IMR-90 (cell line): ENCODE results near the gene RPTOR. TPM values are rescaled to one million over a fixed set of nuclear protein-coding genes. Genes with fewer than 3 reads are reported as not detected.

ENCODE experiments used
- ATAC-seq: fragments of 200-7000 bp; cut with Tn5 transposase; 2 replicates; pipeline ENCODE4 v1.9.1; 2020; ENCODE audit warnings: low read depth, mild to moderate bottlenecking, moderate library complexity
- BruUV-seq: library from RNA; stranded (reverse); fragments of 400-500 nt; replicated peaks from 2 replicates; lab custom pipeline; 2021; lab: Mats Ljungman, UMichigan
- CTCF ChIA-PET: fragments of 300-600 bp; formaldehyde crosslinking; extraction: SDS; loops from one replicate; lab custom pipeline; 2021; ENCODE audit warnings: antibody characterized with exemption; lab: Yijun Ruan, JAX
- POLR2A ChIA-PET: fragments of 300-600 bp; sonication (Branson Sonifier 250); formaldehyde crosslinking; loops from one replicate; lab custom pipeline; 2022; ENCODE audit warnings: antibody characterized with exemption; ENCODE audit not compliant: unreplicated experiment; lab: Charles Lee
- DNase-seq: peaks from one replicate; pipeline ENCODE4 v3.0.0; 2013
- H2AFZ ChIP-seq: replicated peaks from 2 replicates; pipeline ENCODE3; 2013; ENCODE audit warnings: low read length, mild to moderate bottlenecking; ENCODE audit not compliant: poor library complexity
- H2AK5ac ChIP-seq: 2 replicates; pipeline ENCODE4 v1.6.1; 2013; ENCODE audit warnings: low read depth, low read length, inconsistent platforms
- H2AK9ac ChIP-seq: replicated peaks from 2 replicates; pipeline ENCODE3; 2013; ENCODE audit warnings: mild to moderate bottlenecking, low read depth, low read length, moderate library complexity; ENCODE audit not compliant: poor library complexity
- H2BK120ac ChIP-seq: 2 replicates; pipeline ENCODE4 v1.6.1; 2013; ENCODE audit warnings: low read depth, low read length, inconsistent platforms
- H2BK15ac ChIP-seq: 3 replicates; pipeline ENCODE4 v1.6.1; 2013; ENCODE audit warnings: low read depth, low read length, inconsistent platforms
- H2BK20ac ChIP-seq: 2 replicates; pipeline ENCODE4 v1.6.1; 2013; ENCODE audit warnings: low read depth, mild to moderate bottlenecking, inconsistent platforms, low read length, moderate library complexity
- H2BK5ac ChIP-seq: 2 replicates; pipeline ENCODE4 v1.6.1; 2013; ENCODE audit warnings: mild to moderate bottlenecking, low read depth, low read length, inconsistent platforms; ENCODE audit not compliant: poor library complexity, severe bottlenecking
- H3K14ac ChIP-seq: replicated peaks from 2 replicates; pipeline ENCODE4 v1.6.1; 2013; ENCODE audit warnings: low read depth, low read length, inconsistent platforms
- H3K18ac ChIP-seq: 2 replicates; pipeline ENCODE4 v1.6.1; 2013; ENCODE audit warnings: low read depth, low read length, control low read depth
- H3K23ac ChIP-seq: 2 replicates; pipeline ENCODE4 v1.6.1; 2013; ENCODE audit warnings: low read depth, low read length, inconsistent platforms
- H3K27ac ChIP-seq: 2 replicates; pipeline ENCODE4 v1.5.1; 2013; ENCODE audit warnings: mild to moderate bottlenecking, control low read depth, low read length; ENCODE audit not compliant: insufficient read depth
- H3K27me3 ChIP-seq: 2 replicates; pipeline ENCODE4 v1.6.1; 2013; ENCODE audit warnings: low read length; ENCODE audit not compliant: control insufficient read depth, insufficient read depth
- H3K36me3 ChIP-seq: 2 replicates; pipeline ENCODE4 v1.6.1; 2013; ENCODE audit warnings: low read length, mixed read lengths; ENCODE audit not compliant: control insufficient read depth, insufficient read depth
- H3K4ac ChIP-seq: 2 replicates; pipeline ENCODE4 v1.6.1; 2013; ENCODE audit warnings: low read depth, low read length, inconsistent platforms
- H3K4me1 ChIP-seq: 2 replicates; pipeline ENCODE4 v1.6.1; 2013; ENCODE audit warnings: low read length, mixed read lengths; ENCODE audit not compliant: control insufficient read depth, insufficient read depth
- H3K4me2 ChIP-seq: 2 replicates; pipeline ENCODE4 v1.6.1; 2013; ENCODE audit warnings: low read depth, mild to moderate bottlenecking, control low read depth, low read length, moderate library complexity
- H3K4me3 ChIP-seq: 2 replicates; pipeline ENCODE4 v1.5.1; 2013; ENCODE audit warnings: low read depth, mild to moderate bottlenecking, control low read depth, low read length, moderate library complexity; ENCODE audit not compliant: insufficient read depth
- H3K56ac ChIP-seq: 2 replicates; pipeline ENCODE4 v1.6.1; 2013; ENCODE audit warnings: low read length, inconsistent platforms; ENCODE audit not compliant: insufficient read depth; ENCODE audit errors: extremely low read depth
- H3K79me1 ChIP-seq, 2 experiments: 2 replicates each; pipeline ENCODE4 v1.6.1; 2013; ENCODE audit warnings: low read length in 2 of 2, inconsistent platforms in 1 of 2, low read depth in 1 of 2
- H3K9ac ChIP-seq: 2 replicates; pipeline ENCODE4 v1.6.1; 2013; ENCODE audit warnings: low read depth, low read length, control low read depth
- H3K9me1 ChIP-seq: 2 replicates; pipeline ENCODE4 v1.6.1; 2013; ENCODE audit warnings: low read length, inconsistent platforms; ENCODE audit not compliant: insufficient read depth
- H3K9me3 ChIP-seq: 2 replicates; pipeline ENCODE4 v1.6.1; 2013; ENCODE audit warnings: low read length; ENCODE audit not compliant: control insufficient read depth, insufficient read depth
- H4K20me1 ChIP-seq: 2 replicates; pipeline ENCODE4 v1.6.1; 2013; ENCODE audit warnings: low read length, inconsistent platforms; ENCODE audit not compliant: insufficient read depth
- H4K5ac ChIP-seq: 2 replicates; pipeline ENCODE4 v1.6.1; 2013; ENCODE audit warnings: mild to moderate bottlenecking, low read depth, low read length, control low read depth
- H4K8ac ChIP-seq, 2 experiments: 2 replicates each; pipeline ENCODE4 v1.6.1; 2013; ENCODE audit warnings: low read depth in 2 of 2, low read length in 2 of 2, control low read depth in 1 of 2, inconsistent platforms in 1 of 2
- H4K91ac ChIP-seq: 2 replicates; pipeline ENCODE4 v1.6.1; 2013; ENCODE audit warnings: low read depth, low read length, inconsistent platforms; ENCODE audit not compliant: insufficient read depth
- CHD1 ChIP-seq: IDR thresholded peaks from 2 replicates; pipeline ENCODE4 v1.6.1; 2012; ENCODE audit warnings: low read depth, low read length, improper control_type of control experiment
- RCOR1 ChIP-seq: IDR thresholded peaks from 2 replicates; pipeline ENCODE4 v1.6.1; 2012; ENCODE audit warnings: mild to moderate bottlenecking, low read length, improper control_type of control experiment; ENCODE audit not compliant: insufficient replicate concordance
- WGBS, 2 experiments: methylation state at CpG; one replicate each; pipeline versions ENCODE4 v1.1.5 to v1.1.7; 2013; ENCODE audit warnings: missing lambda C conversion rate in 2 of 2; ENCODE audit not compliant: insufficient read length in 1 of 2; ENCODE audit errors: extremely low coverage in 2 of 2; 5-methylcytosine and 5-hydroxymethylcytosine counted together
- dilution Hi-C: fragments of 300-500 bp; cut with HindIII; formaldehyde crosslinking; loops from one replicate; pipeline ENCODE4 v1.14.3; 2018; ENCODE audit warnings: low sequenced_read_pairs; ENCODE audit not compliant: unreplicated experiment
- in situ Hi-C: fragments of 300-500 bp; cut with MboI; formaldehyde crosslinking; loops from 3 replicates; pipeline ENCODE4 v1.14.3; 2019; ENCODE audit warnings: low sequenced_read_pairs, inconsistent platforms, mixed read lengths
- intact Hi-C: fragments of 100-400 bp; cut with micrococcal nuclease; formaldehyde crosslinking; loops from 2 replicates; pipeline ENCODE4 v1.10.0; 2022
- polyA plus RNA-seq, 3 experiments: library from polyadenylated mRNA; depleted of rRNA; stranded (reverse); fragments of >200 nt; gene quantifications; 2 replicates each; pipeline ENCODE4 v1.2.3, GENCODE V29; 2012; ENCODE audit warnings: low replicate concordance in 1 of 3
- total RNA-seq: library from RNA; depleted of rRNA; stranded (reverse); fragments of >200 nt; gene quantifications from 2 replicates; pipeline ENCODE4 v1.2.3, GENCODE V29; 2012
- TF ChIP-seq, protein P1 (sequence below): fragments of 150-350 bp; IDR thresholded peaks from 2 replicates; pipeline ENCODE4 v1.6.1; 2016; ENCODE audit warnings: low read depth, mild to moderate bottlenecking, low read length, moderate library complexity, borderline replicate concordance
- TF ChIP-seq, protein P2 (sequence below): conservative IDR thresholded peaks from 2 replicates; pipeline ENCODE4 v1.5.1; 2012; ENCODE audit warnings: mild to moderate bottlenecking, low read depth, low read length, improper control_type of control experiment

Gene RPTOR
- total and polyA plus RNA-seq, 2 of the 4 experiments (the other 2 are of a cell fraction): 10.8 to 14.7 TPM

GRCh38 chr17:80885947-80886582 is 341.4 kb downstream of the RPTOR start:
- H3K9me3 ChIP-seq: no peaks in the 10 kb centered on the region
- no peak overlapping the region for H2AK9ac ChIP-seq
- ATAC-seq (no peak), DNase-seq (no peak)
- no peak overlapping the region for H2BK5ac ChIP-seq
- H2BK15ac ChIP-seq: no peak overlapping the region
- intact Hi-C loops: no loop called here
- no peak overlapping the region for H2AFZ ChIP-seq
- TF ChIP-seq, protein P1, sequence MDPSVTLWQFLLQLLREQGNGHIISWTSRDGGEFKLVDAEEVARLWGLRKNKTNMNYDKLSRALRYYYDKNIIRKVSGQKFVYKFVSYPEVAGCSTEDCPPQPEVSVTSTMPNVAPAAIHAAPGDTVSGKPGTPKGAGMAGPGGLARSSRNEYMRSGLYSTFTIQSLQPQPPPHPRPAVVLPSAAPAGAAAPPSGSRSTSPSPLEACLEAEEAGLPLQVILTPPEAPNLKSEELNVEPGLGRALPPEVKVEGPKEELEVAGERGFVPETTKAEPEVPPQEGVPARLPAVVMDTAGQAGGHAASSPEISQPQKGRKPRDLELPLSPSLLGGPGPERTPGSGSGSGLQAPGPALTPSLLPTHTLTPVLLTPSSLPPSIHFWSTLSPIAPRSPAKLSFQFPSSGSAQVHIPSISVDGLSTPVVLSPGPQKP: no peak
- TF ChIP-seq CHD1 (no peak), RCOR1 (no peak)
- TF ChIP-seq, protein P2, sequence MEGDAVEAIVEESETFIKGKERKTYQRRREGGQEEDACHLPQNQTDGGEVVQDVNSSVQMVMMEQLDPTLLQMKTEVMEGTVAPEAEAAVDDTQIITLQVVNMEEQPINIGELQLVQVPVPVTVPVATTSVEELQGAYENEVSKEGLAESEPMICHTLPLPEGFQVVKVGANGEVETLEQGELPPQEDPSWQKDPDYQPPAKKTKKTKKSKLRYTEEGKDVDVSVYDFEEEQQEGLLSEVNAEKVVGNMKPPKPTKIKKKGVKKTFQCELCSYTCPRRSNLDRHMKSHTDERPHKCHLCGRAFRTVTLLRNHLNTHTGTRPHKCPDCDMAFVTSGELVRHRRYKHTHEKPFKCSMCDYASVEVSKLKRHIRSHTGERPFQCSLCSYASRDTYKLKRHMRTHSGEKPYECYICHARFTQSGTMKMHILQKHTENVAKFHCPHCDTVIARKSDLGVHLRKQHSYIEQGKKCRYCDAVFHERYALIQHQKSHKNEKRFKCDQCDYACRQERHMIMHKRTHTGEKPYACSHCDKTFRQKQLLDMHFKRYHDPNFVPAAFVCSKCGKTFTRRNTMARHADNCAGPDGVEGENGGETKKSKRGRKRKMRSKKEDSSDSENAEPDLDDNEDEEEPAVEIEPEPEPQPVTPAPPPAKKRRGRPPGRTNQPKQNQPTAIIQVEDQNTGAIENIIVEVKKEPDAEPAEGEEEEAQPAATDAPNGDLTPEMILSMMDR: no peak
- dilution Hi-C loops: no loop called here
- in situ Hi-C loops: no loop called here
- no peak overlapping the region for H3K4me2 ChIP-seq
- no peaks in the 10 kb centered on the region for H4K20me1 ChIP-seq
- no peak overlapping the region for H2AK5ac ChIP-seq
- H3K18ac ChIP-seq: no peak overlapping the region
- H3K36me3 ChIP-seq: peaks cover 46% of the 10 kb centered on the region
- H2BK20ac ChIP-seq: no peak overlapping the region
- WGBS, 2 experiments: 96% methylated on average over 8 of the region's 22 CpGs; no CpG with 5 or more reads in 1 of the 2 experiments
- CTCF ChIA-PET: no interaction called here
- H3K4me3 ChIP-seq: no peak overlapping the region
- H3K9ac ChIP-seq: no peak overlapping the region
- no peak overlapping the region for H4K91ac ChIP-seq
- H3K79me1 ChIP-seq: peaks cover 5 to 23% of the 10 kb centered on the region in 2 experiments; a peak in 3 of 4 replicates
- H3K56ac ChIP-seq: no peak overlapping the region
- H3K23ac ChIP-seq: no peak overlapping the region
- H3K14ac ChIP-seq: no peak overlapping the region
- H3K27ac ChIP-seq: no peak overlapping the region
- no peak overlapping the region for H3K4ac ChIP-seq
- H3K27me3 ChIP-seq: no peaks in the 10 kb centered on the region
- no TSS peak for BruUV-seq
- H3K9me1 ChIP-seq: peaks cover 6% of the 10 kb centered on the region; the same call in 1 of the 2 replicates
- peaks cover 10% of the 10 kb centered on the region for H3K4me1 ChIP-seq
- H2BK120ac ChIP-seq: no peak overlapping the region
- H4K5ac ChIP-seq: no peak overlapping the region
- no peak overlapping the region for H4K8ac ChIP-seq
- POLR2A ChIA-PET: no interaction called here
